Heart left ventricle (tissue), 16 donors: ENCODE results near the gene NAIF1. TPM values are rescaled to one million over a fixed set of nuclear protein-coding genes. Genes with fewer than 3 reads are reported as not detected.

Experiments
- ATAC-seq, 4 donors: fragments of 200-7000 bp; cut with Tn5 transposase; one replicate each; pipeline ENCODE4 v1.9.1; 2020 to 2022; ENCODE audit warnings: moderate library complexity in 4 of 4, mild to moderate bottlenecking in 3 of 4, moderate number of reproducible peaks in 1 of 4
- DNase-seq, 5 donors: peaks; one replicate each; pipeline ENCODE4 v3.0.0-alpha.2; 2020
- H3K27ac ChIP-seq, 12 donors: fragments of 200-600 bp; sonication (generic) in 4 of 12; one replicate each; pipeline versions ENCODE4 v1.5.0 to v1.8.0; 2016 to 2022; ENCODE audit warnings: mild to moderate bottlenecking in 2 of 12
- H3K27me3 ChIP-seq, 9 donors: fragments of 200-600 bp; sonication (generic) in 2 of 9; one replicate each; pipeline versions ENCODE4 v1.5.1 to v1.8.0; 2016 to 2022; ENCODE audit warnings: mild to moderate bottlenecking in 3 of 9
- H3K36me3 ChIP-seq, 9 donors: fragments of 200-600 bp; sonication (generic) in 2 of 9; one replicate each; pipeline versions ENCODE4 v1.5.0 to v1.8.0; 2018 to 2022; ENCODE audit warnings: mild to moderate bottlenecking in 2 of 9
- H3K4me1 ChIP-seq, 12 donors: fragments of 200-600 bp; sonication (generic) in 4 of 12; one replicate each; pipeline versions ENCODE4 v1.5.0 to v1.8.0; 2016 to 2022; ENCODE audit warnings: mild to moderate bottlenecking in 3 of 12
- H3K4me3 ChIP-seq, 12 donors: fragments of 200-600 bp; sonication (generic) in 4 of 12; one replicate each; pipeline versions ENCODE4 v1.5.0 to v1.8.0; 2017 to 2022; ENCODE audit warnings: mild to moderate bottlenecking in 9 of 12, moderate library complexity in 4 of 12
- H3K9me3 ChIP-seq, 12 donors: fragments of 200-600 bp; sonication (generic) in 4 of 12; one replicate each; pipeline versions ENCODE4 v1.5.0 to v1.8.0; 2016 to 2022; ENCODE audit warnings: mild to moderate bottlenecking in 1 of 12
- POLR2A ChIP-seq, 2 donors: fragments of 450-650 bp; IDR thresholded peaks; one replicate each; pipeline ENCODE4 v1.6.1; 2017; ENCODE audit warnings: antibody characterized with exemption in 2 of 2, mild to moderate bottlenecking in 2 of 2, moderate library complexity in 2 of 2
- WGBS, 4 donors: extraction: QIAGEN DNeasy Blood & Tissue Kit in 2 of 4; methylation state at CpG; one replicate each; pipeline versions ENCODE4 v1.1.5 to v1.1.7; 2013 to 2018; 5-methylcytosine and 5-hydroxymethylcytosine counted together
- intact Hi-C, 10 donors: fragments of 100-400 bp; cut with DNase I; formaldehyde crosslinking; loops; one replicate each; pipeline versions ENCODE4 v1.11.1 to v1.14.2; 2022
- polyA plus RNA-seq, 2 donors: library from polyadenylated mRNA; stranded (reverse); fragments of 200-250 nt; gene quantifications; one replicate each; pipeline ENCODE4 v1.2.3, GENCODE V29; 2013
- total RNA-seq, 9 donors: library from RNA; depleted of rRNA in 2 of 9; stranded (reverse); fragments of >200 nt in 2 of 9; fragmentation: NEBNext Ultra II Directional in 3 of 9; extraction: Animal tissue kit (Norgen Biotek cat#: 25700) in 3 of 9; gene quantifications; one replicate each; pipeline versions ENCODE4 v1.1.0 to v1.2.4, GENCODE V29; 2016 to 2023
- TF ChIP-seq, protein P1 (sequence below), 12 donors: fragments of 200-600 bp; sonication (generic) in 4 of 12; IDR thresholded peaks; one replicate each; pipeline versions ENCODE4 v1.5.0 to v1.8.0; 2018 to 2022; ENCODE audit warnings: antibody characterized with exemption in 12 of 12, mild to moderate bottlenecking in 5 of 12
- donor health status: ischemic (EF 13 %, LVEDD 7.1; RV severe dilation, severe dysfunction).
- donor health status: healthy with polysubstance abuse.
- donor health status: DM: no; HTN: yes; CAD: no.
- donor health status: DM: no; HTN: no; CAD: no.
- donor health status: ischemic (EF 25% LVEDD 6.9; RV normal size, moderate dysfunction).
- donor health status: ischemic (EF 25% LVEDD 5.7; RV mildly dilated, moderate dysfunction).
- donor health status: healthy.
- donor health status: DM: yes; HTN: yes; CAD: no.
- donor health status: ischemic (EF 35%, LVEDD 5.7; RV mildly dilated, moderate dysfunction).
- donor health status: nonischemic (EF 11% LVEDD 7.7; RV severe dilation, severe dysfunction).
- donor health status: DM: yes; HTN: yes; CAD: no.
- donor health status: PGD.
- donor health status: ischemic (EF 29% LVEDD 5.4; RV normal size, mild dysfunction).
- donor health status: nonischemic (EF 23%, LVEDD 6.1; RV moderate dilation, normal function).

NAIF1 gene
- total and polyA plus RNA-seq, 11 donors = 3.5 to 8.9 (median 6.5) TPM

DNA sequence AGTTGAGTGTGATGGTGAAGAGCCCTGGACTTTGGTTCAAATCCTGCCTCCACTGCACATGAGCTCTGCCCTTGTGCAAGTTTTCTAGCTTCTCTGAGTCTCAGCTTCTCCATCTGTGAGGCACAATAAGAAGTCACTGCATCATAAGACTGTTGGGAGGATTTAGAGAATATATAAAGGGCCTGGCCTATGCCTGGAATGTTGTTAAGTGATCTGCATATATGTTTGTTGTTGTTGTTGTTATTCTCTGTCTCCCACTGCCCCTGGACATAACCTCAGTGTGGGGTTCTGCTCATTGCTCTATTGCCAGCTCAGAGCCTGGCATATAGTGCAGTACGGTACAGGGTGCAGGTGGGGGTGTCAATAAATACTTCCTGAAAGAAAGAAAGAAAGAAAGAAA is 46.0 kb downstream of the NAIF1 start:
- ATAC-seq (no peak), DNase-seq (no peak)
- Histone ChIP-seq H3K27ac (no peak overlapping the region), H3K27me3 (no peaks in the 10 kb centered on the region), H3K4me1 (peaks cover 0 to 24% (median 0%) of the 10 kb centered on the region in 12 donors), H3K36me3 (no peaks in the 10 kb centered on the region), H3K9me3 (no peaks in the 10 kb centered on the region), H3K4me3 (no peak overlapping the region)
- TF ChIP-seq, protein P1, sequence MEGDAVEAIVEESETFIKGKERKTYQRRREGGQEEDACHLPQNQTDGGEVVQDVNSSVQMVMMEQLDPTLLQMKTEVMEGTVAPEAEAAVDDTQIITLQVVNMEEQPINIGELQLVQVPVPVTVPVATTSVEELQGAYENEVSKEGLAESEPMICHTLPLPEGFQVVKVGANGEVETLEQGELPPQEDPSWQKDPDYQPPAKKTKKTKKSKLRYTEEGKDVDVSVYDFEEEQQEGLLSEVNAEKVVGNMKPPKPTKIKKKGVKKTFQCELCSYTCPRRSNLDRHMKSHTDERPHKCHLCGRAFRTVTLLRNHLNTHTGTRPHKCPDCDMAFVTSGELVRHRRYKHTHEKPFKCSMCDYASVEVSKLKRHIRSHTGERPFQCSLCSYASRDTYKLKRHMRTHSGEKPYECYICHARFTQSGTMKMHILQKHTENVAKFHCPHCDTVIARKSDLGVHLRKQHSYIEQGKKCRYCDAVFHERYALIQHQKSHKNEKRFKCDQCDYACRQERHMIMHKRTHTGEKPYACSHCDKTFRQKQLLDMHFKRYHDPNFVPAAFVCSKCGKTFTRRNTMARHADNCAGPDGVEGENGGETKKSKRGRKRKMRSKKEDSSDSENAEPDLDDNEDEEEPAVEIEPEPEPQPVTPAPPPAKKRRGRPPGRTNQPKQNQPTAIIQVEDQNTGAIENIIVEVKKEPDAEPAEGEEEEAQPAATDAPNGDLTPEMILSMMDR (IDR thresholded peaks at IDR 0.05) = no peak
- TF ChIP-seq POLR2A (IDR thresholded peaks at IDR 0.05) = no peak
- 36 to 98% (median 48%) methylated on average over 1 of the region's 1 CpG for WGBS, 4 donors
- intact Hi-C loops = no loop called here

DNA sequence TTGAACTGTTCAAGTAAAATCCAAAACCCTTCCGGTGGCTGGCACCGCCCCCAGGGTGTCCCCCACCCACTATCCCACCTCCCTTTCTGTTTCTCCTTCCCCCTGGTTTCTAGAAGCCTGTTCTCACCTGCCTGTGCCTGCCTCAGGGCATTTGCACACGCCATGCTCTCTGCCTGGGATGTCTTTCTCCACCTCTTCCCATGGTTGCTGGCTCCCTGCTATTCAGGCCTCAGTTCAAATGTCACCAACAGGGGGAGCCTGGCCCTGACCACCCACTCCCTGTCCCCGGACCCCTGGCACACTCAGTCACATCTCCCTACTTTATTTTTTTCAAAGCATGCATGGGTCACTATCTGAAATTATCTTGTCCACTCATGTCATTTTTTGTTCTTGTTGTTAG is 46.4 kb downstream of the NAIF1 start:
- no peak overlapping the region for H3K27ac ChIP-seq
- peaks cover 0 to 24% (median 0%) of the 10 kb centered on the region in 12 donors for H3K4me1 ChIP-seq
- H3K27me3 ChIP-seq = no peaks in the 10 kb centered on the region
- no peak for DNase-seq
- no peaks in the 10 kb centered on the region for H3K9me3 ChIP-seq
- no peak for ATAC-seq
- H3K36me3 ChIP-seq = no peaks in the 10 kb centered on the region
- intact Hi-C loops = no loop called here
- WGBS, 4 donors = 90 to 94% (median 91%) methylated on average over 4 of the region's 4 CpGs
- no peak for TF ChIP-seq POLR2A (IDR thresholded peaks at IDR 0.05)
- TF ChIP-seq, protein P1 (IDR thresholded peaks at IDR 0.05) = peak in 3 of 12 donors; percentile 10 to 25 (median 22)
- no peak overlapping the region for H3K4me3 ChIP-seq

GRCh38 chr9:128015696-128016095 is 51.4 kb downstream of the NAIF1 start:
- H3K4me1 ChIP-seq = peaks cover 0 to 13% (median 0%) of the 10 kb centered on the region in 12 donors
- H3K27ac ChIP-seq = no peak overlapping the region
- no peak for ATAC-seq
- DNase-seq = no peak
- no peaks in the 10 kb centered on the region for H3K9me3 ChIP-seq
- 88 to 94% (median 90%) methylated on average over 5 of the region's 5 CpGs for WGBS, 4 donors
- no peaks in the 10 kb centered on the region for H3K27me3 ChIP-seq
- no peak overlapping the region for H3K4me3 ChIP-seq
- no peaks in the 10 kb centered on the region for H3K36me3 ChIP-seq
- intact Hi-C loops = no loop called here
- TF ChIP-seq, protein P1 (IDR thresholded peaks at IDR 0.05) = no peak
- TF ChIP-seq POLR2A (IDR thresholded peaks at IDR 0.05) = no peak

Other genes with a start within 250 kb of the NAIF1 start
- gene ENG, start 212.7 kb downstream of the NAIF1 start, total RNA-seq = 100 to 1,000 TPM; 116 to 252 (median 133) TPM
- 100 to 1,000 TPM; 156 to 245 TPM for gene ENG, start 212.7 kb downstream of the NAIF1 start, polyA plus RNA-seq
- 100 to 1,000 TPM; 415 to 810 (median 586) TPM for gene AK1, start 189.6 kb downstream of the NAIF1 start, total RNA-seq
- 1,000 to 10,000 TPM in 1 of 2 donors, 100 to 1,000 TPM in 1; 312 to 1,060 TPM for gene AK1, start 189.6 kb downstream of the NAIF1 start, polyA plus RNA-seq
- 10 to 100 TPM; 28.4 to 75.9 (median 45.6) TPM for gene ST6GALNAC6, start 167.7 kb downstream of the NAIF1 start, total RNA-seq
- gene ST6GALNAC6, start 167.7 kb downstream of the NAIF1 start, polyA plus RNA-seq = 10 to 100 TPM; 35.7 to 37.5 TPM
- gene ST6GALNAC4, start 150.3 kb downstream of the NAIF1 start, total RNA-seq = 10 to 100 TPM; 28.3 to 66.1 (median 42.6) TPM
- gene ST6GALNAC4, start 150.3 kb downstream of the NAIF1 start, polyA plus RNA-seq = 10 to 100 TPM; 17.0 to 72.0 TPM
- under 1 TPM in 7 of 9 donors, not detected in 2; 0.33 to 0.77 (median 0.51) TPM for gene PIP5KL1, start 136.5 kb downstream of the NAIF1 start, total RNA-seq
- under 1 TPM; 0.12 to 0.15 TPM for gene PIP5KL1, start 136.5 kb downstream of the NAIF1 start, polyA plus RNA-seq
- 10 to 100 TPM in 7 of 9 donors, 1 to 10 TPM in 2; 7.2 to 19.5 (median 11.7) TPM for gene DPM2, start 129.5 kb downstream of the NAIF1 start, total RNA-seq
- gene DPM2, start 129.5 kb downstream of the NAIF1 start, polyA plus RNA-seq = 10 to 100 TPM; 15.3 to 31.7 TPM
- gene EEIG1, start 86.3 kb downstream of the NAIF1 start, total RNA-seq = 10 to 100 TPM in 7 of 9 donors, 1 to 10 TPM in 2; 5.4 to 45.2 (median 24.1) TPM
- 10 to 100 TPM in 1 of 2 donors, 1 to 10 TPM in 1; 9.2 to 10.4 TPM for gene EEIG1, start 86.3 kb downstream of the NAIF1 start, polyA plus RNA-seq
- 10 to 100 TPM in 3 of 9 donors, 1 to 10 TPM in 6; 3.2 to 15.1 (median 6.7) TPM for gene SLC25A25, start 912 bp upstream of the NAIF1 start, total RNA-seq
- 1 to 10 TPM; 1.7 to 8.8 TPM for gene SLC25A25, start 912 bp upstream of the NAIF1 start, polyA plus RNA-seq
- 100 to 1,000 TPM; 116 to 166 (median 139) TPM for gene PTGES2, start 60.4 kb upstream of the NAIF1 start, total RNA-seq
- gene PTGES2, start 60.4 kb upstream of the NAIF1 start, polyA plus RNA-seq = 100 to 1,000 TPM; 143 to 179 TPM
- gene LCN2, start 82.1 kb upstream of the NAIF1 start, total RNA-seq = 1 to 10 TPM in 1 of 9 donors, not detected in 8; 5.8 TPM
- gene LCN2, start 82.1 kb upstream of the NAIF1 start, polyA plus RNA-seq = 1 to 10 TPM in 1 of 2 donors, not detected in 1; 1.1 TPM
- gene BBLN, start 92.9 kb upstream of the NAIF1 start, total RNA-seq = 100 to 1,000 TPM in 2 of 9 donors, 10 to 100 TPM in 7; 29.9 to 280 (median 46.4) TPM
- gene BBLN, start 92.9 kb upstream of the NAIF1 start, polyA plus RNA-seq = 100 to 1,000 TPM in 1 of 2 donors, 10 to 100 TPM in 1; 47.3 to 122 TPM
- 100 to 1,000 TPM in 1 of 9 donors, 10 to 100 TPM in 8; 42.6 to 101 (median 79.3) TPM for gene CIZ1, start 124.3 kb upstream of the NAIF1 start, total RNA-seq
- 10 to 100 TPM; 43.7 to 53.8 TPM for gene CIZ1, start 124.3 kb upstream of the NAIF1 start, polyA plus RNA-seq
- 10 to 100 TPM in 1 of 9 donors, 1 to 10 TPM in 8; 1.6 to 17.2 (median 3.6) TPM for gene DNM1, start 136.1 kb upstream of the NAIF1 start, total RNA-seq
- 1 to 10 TPM; 2.2 to 7.7 TPM for gene DNM1, start 136.1 kb upstream of the NAIF1 start, polyA plus RNA-seq
- gene GOLGA2, start 208.7 kb upstream of the NAIF1 start, total RNA-seq = 100 to 1,000 TPM in 1 of 9 donors, 10 to 100 TPM in 8; 68.5 to 122 (median 87.4) TPM
- 100 to 1,000 TPM in 1 of 2 donors, 10 to 100 TPM in 1; 77.7 to 144 TPM for gene GOLGA2, start 208.7 kb upstream of the NAIF1 start, polyA plus RNA-seq
- gene SWI5, start 209.0 kb upstream of the NAIF1 start, total RNA-seq = 10 to 100 TPM; 10.8 to 23.9 (median 18.7) TPM
- 10 to 100 TPM; 25.8 to 30.6 TPM for gene SWI5, start 209.0 kb upstream of the NAIF1 start, polyA plus RNA-seq